MM.1S (cell line): ENCODE measurements around the gene CREB5.

ENCODE experiments used
- DNase-seq: peaks from one replicate; pipeline ENCODE4 v3.0.0-alpha.2; 2015
- H2AFZ ChIP-seq: fragments of 300-600 bp; sonication (generic); 2 replicates; pipeline ENCODE4 v1.6.0; 2016; ENCODE audit warnings: antibody characterized with exemption, low read length
- H3F3A ChIP-seq: fragments of 300-600 bp; sonication (generic); 2 replicates; pipeline ENCODE4 v1.6.1; 2016; ENCODE audit warnings: mild to moderate bottlenecking, antibody characterized with exemption, low read length, moderate library complexity, mixed read lengths; ENCODE audit not compliant: insufficient read depth
- H3K27ac ChIP-seq: fragments of 300-600 bp; sonication (generic); 2 replicates; pipeline ENCODE4 v1.5.1; 2016; ENCODE audit warnings: mild to moderate bottlenecking, low read length
- H3K27me3 ChIP-seq: fragments of 300-600 bp; sonication (generic); replicated peaks from 2 replicates; pipeline ENCODE4 v1.6.0; 2016; ENCODE audit warnings: low read length; ENCODE audit not compliant: insufficient read depth
- H3K36me3 ChIP-seq: fragments of 300-600 bp; sonication (generic); replicated peaks from 2 replicates; pipeline ENCODE4 v1.6.1; 2016; ENCODE audit warnings: mild to moderate bottlenecking, low read length, mixed read lengths; ENCODE audit not compliant: insufficient read depth
- H3K4me1 ChIP-seq: fragments of 300-600 bp; sonication (generic); 2 replicates; pipeline ENCODE4 v1.6.1; 2016; ENCODE audit warnings: low read length, mixed read lengths
- H3K4me2 ChIP-seq: fragments of 300-600 bp; sonication (generic); 2 replicates; pipeline ENCODE4 v1.6.0; 2016; ENCODE audit warnings: low read depth, low read length
- H3K4me3 ChIP-seq: fragments of 300-600 bp; sonication (generic); 2 replicates; pipeline ENCODE4 v1.5.1; 2016; ENCODE audit warnings: low read length, mixed read lengths
- H3K79me2 ChIP-seq: fragments of 300-600 bp; sonication (generic); 2 replicates; pipeline ENCODE4 v1.6.1; 2016; ENCODE audit warnings: mixed run types, low read length, mixed read lengths
- H3K9ac ChIP-seq: fragments of 300-600 bp; sonication (generic); 2 replicates; pipeline ENCODE4 v1.6.1; 2016; ENCODE audit warnings: low read length, mixed read lengths
- H3K9me2 ChIP-seq: fragments of 300-600 bp; sonication (generic); replicated peaks from 2 replicates; pipeline ENCODE4 v1.6.1; 2016; ENCODE audit warnings: mild to moderate bottlenecking, low read length, mixed read lengths; ENCODE audit not compliant: insufficient read depth
- H3K9me3 ChIP-seq: fragments of 300-600 bp; sonication (generic); replicated peaks from 2 replicates; pipeline ENCODE4 v1.6.1; 2016; ENCODE audit warnings: mild to moderate bottlenecking, low read length, mixed read lengths; ENCODE audit not compliant: insufficient read depth
- H4K20me1 ChIP-seq: fragments of 300-600 bp; sonication (generic); 2 replicates; pipeline ENCODE4 v1.6.1; 2016; ENCODE audit warnings: mild to moderate bottlenecking, low read length, moderate library complexity, mixed read lengths; ENCODE audit not compliant: insufficient read depth
- EZH2 ChIP-seq: fragments of 300-600 bp; sonication (generic); optimal IDR thresholded peaks from 2 replicates; pipeline ENCODE3; 2017; ENCODE audit warnings: low read depth, mild to moderate bottlenecking, antibody characterized with exemption, low read length, mixed read lengths
- EZH2phosphoT487 ChIP-seq: fragments of 300-600 bp; sonication (generic); IDR thresholded peaks from 2 replicates; pipeline ENCODE4 v1.6.1; 2018; ENCODE audit warnings: antibody characterized with exemption, low read length
- TF ChIP-seq, protein P1 (sequence below): fragments of 300-600 bp; sonication (generic); IDR thresholded peaks from 2 replicates; pipeline ENCODE4 v1.5.1; 2016; ENCODE audit warnings: antibody characterized with exemption, low read length, mixed read lengths

Gene CREB5

DNA sequence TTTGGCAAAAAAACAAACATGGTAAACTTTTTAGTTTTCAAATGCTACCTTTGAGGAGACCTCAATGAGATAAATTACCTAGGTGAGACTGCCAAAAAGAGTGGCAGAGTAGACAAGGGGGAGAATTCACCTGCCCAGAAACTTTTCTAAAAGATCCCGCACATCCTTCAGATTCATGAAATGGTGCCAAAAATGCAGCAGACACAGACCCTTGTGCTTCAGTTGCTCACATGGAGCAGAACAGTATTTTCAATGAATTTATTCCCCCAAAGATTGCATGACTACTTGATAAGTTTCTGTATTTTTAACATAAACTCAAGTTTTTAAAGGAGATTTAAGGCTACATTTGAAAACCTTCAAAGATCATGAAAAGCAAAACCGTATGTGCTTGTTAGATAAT, 275.9 kb downstream of the CREB5 start:
- Histone ChIP-seq H3K27ac (no peak overlapping the region), H3K4me1 (no peaks in the 10 kb centered on the region), H3K4me3 (no peak overlapping the region), H3K4me2 (no peak overlapping the region), H3K79me2 (no peaks in the 10 kb centered on the region), H3K9ac (no peak overlapping the region), H3K27me3 (no peaks in the 10 kb centered on the region), H3K36me3 (no peaks in the 10 kb centered on the region), H4K20me1 (no peaks in the 10 kb centered on the region), H3K9me3 (no peaks in the 10 kb centered on the region), H3K9me2 (no peaks in the 10 kb centered on the region), H2AFZ (no peak overlapping the region), H3F3A (no peaks in the 10 kb centered on the region)
- DNase-seq = no peak
- TF ChIP-seq EZH2phosphoT487 = no peak

DNA sequence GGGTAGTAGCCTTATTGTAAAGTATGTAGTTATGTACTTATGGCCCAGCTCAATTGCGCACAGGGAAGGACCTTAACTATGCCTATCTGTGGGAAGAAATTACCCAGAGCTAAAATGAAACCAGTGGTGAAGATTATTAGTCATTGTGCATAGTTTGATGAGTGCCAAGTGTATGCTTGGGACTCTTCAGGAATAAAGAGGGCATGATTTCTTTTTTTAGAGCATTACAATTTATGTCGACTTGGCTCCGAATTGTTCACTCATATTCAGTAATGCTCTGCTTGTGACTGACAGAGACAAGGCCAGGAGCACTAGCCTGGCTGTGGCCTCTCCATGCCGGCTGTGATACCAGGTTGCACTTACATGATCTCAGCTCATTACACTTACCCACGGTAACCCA, 276.3 kb downstream of the CREB5 start:
- Histone ChIP-seq H3K4me1 (no peaks in the 10 kb centered on the region), H4K20me1 (no peaks in the 10 kb centered on the region), H3F3A (no peaks in the 10 kb centered on the region), H3K9me2 (no peaks in the 10 kb centered on the region), H3K9me3 (no peaks in the 10 kb centered on the region), H3K4me3 (no peak overlapping the region), H3K36me3 (no peaks in the 10 kb centered on the region), H3K9ac (no peak overlapping the region), H3K79me2 (no peaks in the 10 kb centered on the region), H3K4me2 (no peak overlapping the region), H3K27me3 (no peaks in the 10 kb centered on the region), H3K27ac (no peak overlapping the region), H2AFZ (no peak overlapping the region)
- DNase-seq = no peak
- TF ChIP-seq, protein P1, sequence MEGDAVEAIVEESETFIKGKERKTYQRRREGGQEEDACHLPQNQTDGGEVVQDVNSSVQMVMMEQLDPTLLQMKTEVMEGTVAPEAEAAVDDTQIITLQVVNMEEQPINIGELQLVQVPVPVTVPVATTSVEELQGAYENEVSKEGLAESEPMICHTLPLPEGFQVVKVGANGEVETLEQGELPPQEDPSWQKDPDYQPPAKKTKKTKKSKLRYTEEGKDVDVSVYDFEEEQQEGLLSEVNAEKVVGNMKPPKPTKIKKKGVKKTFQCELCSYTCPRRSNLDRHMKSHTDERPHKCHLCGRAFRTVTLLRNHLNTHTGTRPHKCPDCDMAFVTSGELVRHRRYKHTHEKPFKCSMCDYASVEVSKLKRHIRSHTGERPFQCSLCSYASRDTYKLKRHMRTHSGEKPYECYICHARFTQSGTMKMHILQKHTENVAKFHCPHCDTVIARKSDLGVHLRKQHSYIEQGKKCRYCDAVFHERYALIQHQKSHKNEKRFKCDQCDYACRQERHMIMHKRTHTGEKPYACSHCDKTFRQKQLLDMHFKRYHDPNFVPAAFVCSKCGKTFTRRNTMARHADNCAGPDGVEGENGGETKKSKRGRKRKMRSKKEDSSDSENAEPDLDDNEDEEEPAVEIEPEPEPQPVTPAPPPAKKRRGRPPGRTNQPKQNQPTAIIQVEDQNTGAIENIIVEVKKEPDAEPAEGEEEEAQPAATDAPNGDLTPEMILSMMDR = no peak
- TF ChIP-seq EZH2 = no peak
- TF ChIP-seq EZH2phosphoT487 = no peak

DNA sequence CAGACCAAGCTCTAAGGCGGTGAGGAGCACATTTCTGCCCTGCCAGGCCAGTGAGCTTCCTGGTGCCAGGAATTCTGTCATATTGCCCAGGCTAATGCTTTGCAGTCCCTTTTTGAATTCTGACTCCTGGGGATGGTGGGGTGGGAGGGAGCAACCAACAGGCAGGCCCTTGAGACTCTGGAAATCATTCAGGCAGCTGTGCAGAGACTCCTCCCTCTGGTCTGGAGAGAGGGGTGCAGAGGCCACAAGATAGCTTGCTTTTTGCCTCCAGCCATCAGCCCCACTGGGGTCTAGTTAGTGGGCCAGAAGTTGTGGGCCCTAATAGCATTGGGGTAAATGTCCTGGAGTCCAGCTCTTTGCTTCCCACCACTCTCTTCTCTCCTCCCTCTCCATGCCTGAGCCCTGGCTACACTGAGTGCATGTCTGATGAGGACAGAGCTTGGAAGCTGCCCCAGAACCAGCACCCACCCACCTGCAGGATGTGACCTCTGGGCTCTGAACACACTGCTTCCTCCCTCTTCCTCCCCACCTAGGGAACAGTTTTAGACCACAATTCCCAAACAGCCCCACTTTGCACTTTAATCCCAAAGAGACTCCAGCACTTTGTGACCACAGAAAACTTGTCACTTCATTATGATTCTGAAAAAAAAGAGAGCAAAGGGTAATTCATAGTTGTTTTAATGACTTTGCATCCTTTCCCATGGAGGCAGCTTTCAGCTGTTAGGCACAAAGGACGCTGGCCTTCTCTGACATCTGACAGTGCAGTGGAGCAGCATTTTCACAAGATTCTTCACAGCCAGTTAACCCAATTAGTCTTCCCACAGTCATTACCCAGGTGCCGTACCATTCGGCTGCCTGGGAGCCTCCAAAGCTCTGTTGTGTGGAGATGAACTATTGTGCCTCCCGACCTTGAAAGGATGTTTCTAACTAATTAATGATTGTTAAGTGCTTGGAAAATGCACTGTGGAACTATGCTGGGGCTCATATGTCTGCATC, 283.3 kb downstream of the CREB5 start:
- Histone ChIP-seq H3K9me2 (no peaks in the 10 kb centered on the region; the same call in 1 of the 2 replicates), H3K27me3 (no peaks in the 10 kb centered on the region), H3K27ac (no peak overlapping the region), H3F3A (peaks cover 9% of the 10 kb centered on the region), H3K9ac (no peak overlapping the region), H4K20me1 (no peaks in the 10 kb centered on the region), H3K4me1 (peaks cover 8% of the 10 kb centered on the region; the same call in 1 of the 2 replicates), H3K4me3 (no peak overlapping the region), H3K36me3 (no peaks in the 10 kb centered on the region), H3K79me2 (no peaks in the 10 kb centered on the region), H3K4me2 (no peak overlapping the region), H2AFZ (no peak overlapping the region), H3K9me3 (no peaks in the 10 kb centered on the region)
- TF ChIP-seq, protein P1 = no peak
- TF ChIP-seq EZH2 (no peak), EZH2phosphoT487 (no peak)
- DNase-seq = no peak
